HCT116 (cell line): ENCODE results near the gene LPAR6. TPM values are rescaled to one million over a fixed set of nuclear protein-coding genes. Genes with fewer than 3 reads are reported as not detected.

Experiments
- ATAC-seq: fragments of 200-7000 bp; cut with Tn5 transposase; 2 replicates; pipeline ENCODE4 v1.9.1; 2020; ENCODE audit warnings: mild to moderate bottlenecking, moderate library complexity
- BruUV-seq: library from RNA; stranded (reverse); fragments of 400-500 nt; replicated peaks from 2 replicates; lab custom pipeline; 2021; lab: Mats Ljungman, UMichigan
- CTCF ChIA-PET: fragments of 300-600 bp; sonication (Branson Sonifier 250); formaldehyde crosslinking; loops from one replicate; lab custom pipeline; 2021; ENCODE audit warnings: antibody characterized with exemption; lab: Charles Lee
- POLR2A ChIA-PET: fragments of 300-600, 350-600 bp; sonication (Branson Sonifier 250); formaldehyde crosslinking; loops from one replicate; lab custom pipeline; 2021; ENCODE audit warnings: antibody characterized with exemption; lab: Charles Lee
- RAD21 ChIA-PET, 2 experiments: fragments of 300-600 bp; sonication (Branson Sonifier 250); formaldehyde crosslinking; loops; one replicate each; lab custom pipeline; 2023; ENCODE audit warnings: low total read pairs in 2 of 2; ENCODE audit not compliant: uncharacterized antibody in 2 of 2, unreplicated experiment in 2 of 2, low non-redundant PET in 1 of 2; lab: Charles Lee
- DNase-seq: peaks from one replicate; pipeline ENCODE4 v3.0.0-alpha.2; 2010; ENCODE audit warnings: low read depth, low spot score
- H2AFZ ChIP-seq: fragments of 200-600 bp; shearing (Covaris generic), sonication (generic); 2 replicates; pipeline ENCODE4 v1.6.1; 2017; ENCODE audit warnings: low read depth, mixed run types, mixed read lengths, antibody characterized with exemption, low read length; ENCODE audit not compliant: poor library complexity, severe bottlenecking
- H3K27ac ChIP-seq: 2 replicates; pipeline ENCODE4 v1.5.1; 2012; ENCODE audit warnings: low read depth, low read length
- H3K27me3 ChIP-seq: fragments of 200-600 bp; sonication (generic); 2 replicates; pipeline ENCODE4 v1.6.1; 2016; ENCODE audit warnings: mixed run types, low read length, mixed read lengths; ENCODE audit not compliant: insufficient read depth
- H3K36me3 ChIP-seq, 2 experiments: fragments of 200-500 bp in 1 of 2; fragments of 200-600 bp in 1 of 2; sonication (Bioruptor generic) in 1 of 2; sonication (generic) in 1 of 2; 2 replicates each; pipeline versions ENCODE4 v1.5.1 to v1.6.1; 2014 to 2016; ENCODE audit warnings: low read length in 2 of 2, inconsistent platforms in 1 of 2, mixed read lengths in 1 of 2, mixed run types in 1 of 2; ENCODE audit not compliant: insufficient read depth in 2 of 2, control insufficient read depth in 1 of 2
- H3K4me1 ChIP-seq, 2 experiments: fragments of 200-600 bp in 1 of 2; sonication (generic) in 1 of 2; 2 replicates each; pipeline versions ENCODE4 v1.5.1 to v1.6.1; 2012 to 2017; ENCODE audit warnings: low read length in 2 of 2, inconsistent platforms in 1 of 2, mild to moderate bottlenecking in 1 of 2, mixed read lengths in 1 of 2, mixed run types in 1 of 2, moderate library complexity in 1 of 2; ENCODE audit not compliant: insufficient read depth in 2 of 2, control insufficient read depth in 1 of 2
- H3K4me2 ChIP-seq: fragments of 200-600 bp; sonication (generic); 2 replicates; pipeline ENCODE4 v1.6.1; 2017; ENCODE audit warnings: mixed run types, low read length, mixed read lengths
- H3K4me3 ChIP-seq, 2 experiments: fragments of 200-600 bp in 1 of 2; sonication (generic) in 1 of 2; replicated peaks in 1 of 2; 2 replicates each; pipeline ENCODE4 v1.5.1; 2011 to 2016; ENCODE audit warnings: low read length in 2 of 2, control low read depth in 1 of 2, low read depth in 1 of 2, mild to moderate bottlenecking in 1 of 2, mixed read lengths in 1 of 2, mixed run types in 1 of 2
- H3K79me2 ChIP-seq: fragments of 200-600 bp; sonication (generic); 2 replicates; pipeline ENCODE4 v1.6.1; 2017; ENCODE audit warnings: mild to moderate bottlenecking, mixed run types, low read length, moderate library complexity, mixed read lengths; ENCODE audit not compliant: insufficient read depth
- H3K9ac ChIP-seq: fragments of 200-600 bp; sonication (generic); 2 replicates; pipeline ENCODE4 v1.6.1; 2016; ENCODE audit warnings: low read length, mixed read lengths
- H3K9me2 ChIP-seq: fragments of 200-600 bp; sonication (generic), shearing (Covaris generic); 2 replicates; pipeline ENCODE4 v1.6.1; 2017; ENCODE audit warnings: mixed run types, mild to moderate bottlenecking, moderate library complexity; ENCODE audit not compliant: insufficient read depth
- H3K9me3 ChIP-seq, 2 experiments: fragments of 200-500 bp in 1 of 2; fragments of 200-600 bp in 1 of 2; sonication (Bioruptor generic) in 1 of 2; sonication (generic) in 1 of 2; 2 replicates each; pipeline ENCODE4 v1.6.1; 2014 to 2017; ENCODE audit warnings: low read length in 2 of 2, mixed read lengths in 2 of 2, inconsistent platforms in 1 of 2, low read depth in 1 of 2, mild to moderate bottlenecking in 1 of 2, mixed run types in 1 of 2, moderate library complexity in 1 of 2; ENCODE audit not compliant: control insufficient read depth in 1 of 2, insufficient read depth in 1 of 2
- H4K20me1 ChIP-seq: fragments of 200-600 bp; sonication (generic), shearing (Covaris generic); 2 replicates; pipeline ENCODE4 v1.6.1; 2017; ENCODE audit warnings: mixed run types, mild to moderate bottlenecking, moderate library complexity; ENCODE audit not compliant: insufficient read depth
- CBX3 ChIP-seq: IDR thresholded peaks from 2 replicates; pipeline ENCODE4 v1.6.1; 2012; ENCODE audit warnings: low read depth
- MAX ChIP-seq: IDR thresholded peaks from 2 replicates; pipeline ENCODE4 v1.6.1; 2012
- POLR2A ChIP-seq: IDR thresholded peaks from 2 replicates; pipeline ENCODE4 v1.7.0; 2011; ENCODE audit warnings: borderline replicate concordance; ENCODE audit not compliant: insufficient read depth, insufficient read length; ENCODE audit errors: extremely low read depth
- POLR2AphosphoS5 ChIP-seq: IDR thresholded peaks from 2 replicates; pipeline ENCODE4 v1.6.1; 2011; ENCODE audit warnings: mild to moderate bottlenecking, low read depth, low read length, moderate library complexity
- SIN3A ChIP-seq: IDR thresholded peaks from 2 replicates; pipeline ENCODE4 v1.6.1; 2012; ENCODE audit warnings: low read depth
- SRF ChIP-seq: IDR thresholded peaks from 2 replicates; pipeline ENCODE4 v1.6.1; 2012; ENCODE audit warnings: low read depth
- YY1 ChIP-seq: IDR thresholded peaks from 2 replicates; pipeline ENCODE4 v1.6.1; 2011; ENCODE audit warnings: low read length, low read depth, moderate library complexity, mild to moderate bottlenecking; ENCODE audit not compliant: insufficient replicate concordance; ENCODE audit errors: extremely low read depth
- intact Hi-C: fragments of 100-400 bp; cut with micrococcal nuclease; formaldehyde crosslinking; loops from 2 replicates; pipeline ENCODE4 v1.10.0; 2022
- total RNA-seq: library from RNA; stranded (reverse); gene quantifications from one replicate; pipeline ENCODE4 v1.2.1, GENCODE V29; 2021; ENCODE audit not compliant: unreplicated experiment

Gene LPAR6
- total RNA-seq, 1 experiment from 2014 or later, result 0.12 TPM

GRCh38 chr13:48402325-48402932, 10.5 kb downstream of the LPAR6 start:
- no peaks in the 10 kb centered on the region for H3K9me3 ChIP-seq
- no peaks in the 10 kb centered on the region for H4K20me1 ChIP-seq
- H3K9me2 ChIP-seq, result no peaks in the 10 kb centered on the region
- DNase-seq, result no peak
- H3K36me3 ChIP-seq, result no peaks in the 10 kb centered on the region; a peak in 1 of 4 replicates
- H3K27ac ChIP-seq, result no peak overlapping the region
- RAD21 ChIA-PET, result no interaction called here
- no peak overlapping the region for H3K4me2 ChIP-seq
- H3K79me2 ChIP-seq, result no peaks in the 10 kb centered on the region
- ATAC-seq, result no peak
- no TSS peak for BruUV-seq
- H3K4me1 ChIP-seq, result no peaks in the 10 kb centered on the region
- no peak overlapping the region for H3K4me3 ChIP-seq
- H3K27me3 ChIP-seq, result no peaks in the 10 kb centered on the region
- intact Hi-C loops, result no loop called here
- no peak overlapping the region for H2AFZ ChIP-seq
- TF ChIP-seq SIN3A, result no peak
- no peak for TF ChIP-seq POLR2A
- no peak for TF ChIP-seq POLR2AphosphoS5
- TF ChIP-seq MAX, result no peak
- no peak for TF ChIP-seq SRF
- TF ChIP-seq, all 23 proteins: peak for 0
- POLR2A ChIA-PET, result no interaction called here
- no peak overlapping the region for H3K9ac ChIP-seq
- CTCF ChIA-PET, result no interaction called here

GRCh38 chr13:48401480-48401879, 11.4 kb downstream of the LPAR6 start:
- no peaks in the 10 kb centered on the region for H3K9me3 ChIP-seq
- ChIA-PET RAD21 (no interaction called here), CTCF (no interaction called here), POLR2A (no interaction called here)
- no peak overlapping the region for H3K9ac ChIP-seq
- no peaks in the 10 kb centered on the region for H3K27me3 ChIP-seq
- no peak overlapping the region for H3K27ac ChIP-seq
- TF ChIP-seq CBX3, result no peak
- no peak for TF ChIP-seq MAX
- no peak for TF ChIP-seq YY1
- intact Hi-C loops, result no loop called here
- DNase-seq, result no peak
- BruUV-seq, result no TSS peak
- H3K9me2 ChIP-seq, result no peaks in the 10 kb centered on the region
- no peaks in the 10 kb centered on the region for H3K4me1 ChIP-seq
- no peaks in the 10 kb centered on the region for H4K20me1 ChIP-seq
- H3K4me2 ChIP-seq, result no peak overlapping the region
- ATAC-seq, result no peak
- H3K79me2 ChIP-seq, result no peaks in the 10 kb centered on the region
- no peak overlapping the region for H2AFZ ChIP-seq
- H3K4me3 ChIP-seq, result no peak overlapping the region
- no peaks in the 10 kb centered on the region; a peak in 1 of 4 replicates for H3K36me3 ChIP-seq
